PFSK-1 (cell line): Measurements from ENCODE around the gene DNAH8.

Experiments
- FOXP2 ChIP-seq: optimal IDR thresholded peaks from 2 replicates; pipeline ENCODE3; 2011; ENCODE audit warnings: borderline replicate concordance, control low read depth, inconsistent platforms; ENCODE audit not compliant: insufficient read depth; ENCODE audit errors: extremely low read length, extremely low read depth
- POLR2AphosphoS5 ChIP-seq: IDR thresholded peaks from 2 replicates; pipeline ENCODE4 v1.6.1; 2012; ENCODE audit warnings: low read depth, mild to moderate bottlenecking, control low read depth, low read length, moderate library complexity
- SIN3A ChIP-seq: IDR thresholded peaks from 2 replicates; pipeline ENCODE4 v1.6.1; 2012; ENCODE audit warnings: mild to moderate bottlenecking, low read length, moderate library complexity, borderline replicate concordance; ENCODE audit not compliant: insufficient read depth
- TAF1 ChIP-seq: IDR thresholded peaks from 2 replicates; pipeline ENCODE4 v1.6.1; 2012; ENCODE audit warnings: low read length, control low read depth, borderline replicate concordance; ENCODE audit not compliant: insufficient read depth
- TF ChIP-seq, protein P1 (sequence below), 2 experiments: IDR thresholded peaks; 2 replicates each; pipeline versions ENCODE4 v1.6.1 to v1.8.0; 2011 to 2012; ENCODE audit warnings: low read depth in 2 of 2, low read length in 2 of 2, control low read depth in 1 of 2, inconsistent platforms in 1 of 2, mild to moderate bottlenecking in 1 of 2, moderate library complexity in 1 of 2; ENCODE audit not compliant: insufficient read depth in 1 of 2

Gene DNAH8

DNA sequence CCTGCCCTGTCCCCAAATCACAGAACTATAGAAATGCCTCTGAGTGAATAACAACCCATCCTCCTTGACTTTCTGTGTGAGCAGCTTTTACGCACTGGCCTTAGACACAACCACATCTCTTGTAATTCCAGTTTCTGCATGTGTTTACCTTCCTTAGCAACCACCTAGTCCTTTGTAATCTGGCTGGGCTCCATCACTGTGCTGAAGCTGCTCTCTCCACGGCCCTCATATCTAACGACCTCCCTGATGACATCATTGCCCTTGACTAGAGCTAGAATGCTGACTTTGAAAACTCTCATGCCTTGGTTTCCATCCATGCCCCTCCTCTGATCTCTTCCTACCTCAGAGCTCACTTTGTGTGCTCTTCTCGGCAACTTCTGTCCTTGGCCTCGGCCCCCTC is 303.0 kb downstream of the DNAH8 start:
- TF ChIP-seq, protein P1, sequence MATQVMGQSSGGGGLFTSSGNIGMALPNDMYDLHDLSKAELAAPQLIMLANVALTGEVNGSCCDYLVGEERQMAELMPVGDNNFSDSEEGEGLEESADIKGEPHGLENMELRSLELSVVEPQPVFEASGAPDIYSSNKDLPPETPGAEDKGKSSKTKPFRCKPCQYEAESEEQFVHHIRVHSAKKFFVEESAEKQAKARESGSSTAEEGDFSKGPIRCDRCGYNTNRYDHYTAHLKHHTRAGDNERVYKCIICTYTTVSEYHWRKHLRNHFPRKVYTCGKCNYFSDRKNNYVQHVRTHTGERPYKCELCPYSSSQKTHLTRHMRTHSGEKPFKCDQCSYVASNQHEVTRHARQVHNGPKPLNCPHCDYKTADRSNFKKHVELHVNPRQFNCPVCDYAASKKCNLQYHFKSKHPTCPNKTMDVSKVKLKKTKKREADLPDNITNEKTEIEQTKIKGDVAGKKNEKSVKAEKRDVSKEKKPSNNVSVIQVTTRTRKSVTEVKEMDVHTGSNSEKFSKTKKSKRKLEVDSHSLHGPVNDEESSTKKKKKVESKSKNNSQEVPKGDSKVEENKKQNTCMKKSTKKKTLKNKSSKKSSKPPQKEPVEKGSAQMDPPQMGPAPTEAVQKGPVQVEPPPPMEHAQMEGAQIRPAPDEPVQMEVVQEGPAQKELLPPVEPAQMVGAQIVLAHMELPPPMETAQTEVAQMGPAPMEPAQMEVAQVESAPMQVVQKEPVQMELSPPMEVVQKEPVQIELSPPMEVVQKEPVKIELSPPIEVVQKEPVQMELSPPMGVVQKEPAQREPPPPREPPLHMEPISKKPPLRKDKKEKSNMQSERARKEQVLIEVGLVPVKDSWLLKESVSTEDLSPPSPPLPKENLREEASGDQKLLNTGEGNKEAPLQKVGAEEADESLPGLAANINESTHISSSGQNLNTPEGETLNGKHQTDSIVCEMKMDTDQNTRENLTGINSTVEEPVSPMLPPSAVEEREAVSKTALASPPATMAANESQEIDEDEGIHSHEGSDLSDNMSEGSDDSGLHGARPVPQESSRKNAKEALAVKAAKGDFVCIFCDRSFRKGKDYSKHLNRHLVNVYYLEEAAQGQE (IDR thresholded peaks at IDR 0.05; ENCODE audit: insufficient read depth in 1 of 2, low read depth in 2 of 2, low read length in 2 of 2): no peak
- TF ChIP-seq TAF1 (no peak), POLR2AphosphoS5 (no peak), FOXP2 (no peak), SIN3A (no peak)

DNA sequence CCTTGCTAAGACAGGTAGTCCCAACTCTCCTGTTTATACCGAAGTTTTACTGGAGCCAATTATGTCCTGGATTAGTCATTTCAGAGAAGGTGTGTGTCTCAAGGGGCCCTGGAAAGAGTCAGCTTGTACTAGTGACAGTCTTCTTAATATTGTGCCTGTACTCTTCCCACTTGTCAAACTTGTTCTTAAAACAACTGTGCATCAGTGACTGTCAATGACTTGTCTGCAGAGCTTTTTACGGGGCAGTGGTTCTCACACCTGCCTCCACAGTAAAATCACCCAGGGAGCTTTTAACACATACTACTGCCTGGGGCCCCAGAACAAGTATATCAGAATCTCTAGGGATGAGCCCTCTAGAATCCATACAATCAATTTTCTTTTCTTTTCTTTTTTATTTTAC is 305.0 kb downstream of the DNAH8 start:
- TF ChIP-seq TAF1 (no peak), SIN3A (no peak), FOXP2 (no peak), POLR2AphosphoS5 (no peak)
- TF ChIP-seq, protein P1 (IDR thresholded peaks at IDR 0.05; ENCODE audit: insufficient read depth in 1 of 2, low read depth in 2 of 2, low read length in 2 of 2): no peak

DNA sequence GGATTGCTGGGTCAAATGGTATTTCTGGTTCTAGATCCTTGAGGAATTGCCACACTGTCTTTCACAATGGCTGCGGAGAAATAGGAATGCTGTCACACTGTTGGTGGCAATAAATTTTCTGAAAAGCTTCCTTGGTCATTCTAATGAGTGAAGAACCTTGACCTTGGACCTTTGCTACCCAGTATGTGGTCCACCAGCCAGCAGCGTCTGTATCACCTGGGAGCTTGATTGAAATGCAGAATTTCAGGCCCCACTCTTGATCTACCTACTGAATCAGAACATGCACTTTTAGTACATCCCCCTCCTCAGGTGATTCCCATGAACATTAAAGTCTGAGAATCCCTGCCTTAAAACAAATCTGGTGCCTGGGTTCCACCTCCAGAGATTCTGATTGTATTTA is 305.9 kb downstream of the DNAH8 start:
- no peak for TF ChIP-seq TAF1
- no peak for TF ChIP-seq POLR2AphosphoS5
- no peak for TF ChIP-seq FOXP2
- no peak for TF ChIP-seq SIN3A
- TF ChIP-seq, protein P1 (IDR thresholded peaks at IDR 0.05; ENCODE audit: insufficient read depth in 1 of 2, low read depth in 2 of 2, low read length in 2 of 2): no peak

DNA sequence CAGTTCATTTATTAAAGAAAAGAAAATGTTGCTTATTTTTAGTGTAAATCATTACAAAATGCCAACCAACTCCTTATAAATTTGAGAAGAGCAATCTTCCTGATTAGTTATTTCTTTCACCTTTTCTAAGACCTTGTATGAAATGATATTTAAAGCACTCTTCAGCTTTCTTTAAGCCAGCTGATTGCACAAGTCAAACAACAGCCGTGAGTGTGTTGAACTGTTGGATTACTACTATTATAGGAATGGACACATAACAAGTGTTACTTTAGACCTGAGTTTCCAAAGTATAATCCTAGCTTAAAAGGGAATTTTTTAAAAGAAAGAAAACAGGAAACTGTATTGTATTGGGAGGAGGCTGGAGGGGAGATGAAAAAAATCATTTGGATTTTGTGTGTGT is 306.7 kb downstream of the DNAH8 start:
- TF ChIP-seq POLR2AphosphoS5: no peak
- TF ChIP-seq, protein P1 (IDR thresholded peaks at IDR 0.05; ENCODE audit: insufficient read depth in 1 of 2, low read depth in 2 of 2, low read length in 2 of 2): no peak
- TF ChIP-seq SIN3A: no peak
- no peak for TF ChIP-seq TAF1
- no peak for TF ChIP-seq FOXP2

DNA sequence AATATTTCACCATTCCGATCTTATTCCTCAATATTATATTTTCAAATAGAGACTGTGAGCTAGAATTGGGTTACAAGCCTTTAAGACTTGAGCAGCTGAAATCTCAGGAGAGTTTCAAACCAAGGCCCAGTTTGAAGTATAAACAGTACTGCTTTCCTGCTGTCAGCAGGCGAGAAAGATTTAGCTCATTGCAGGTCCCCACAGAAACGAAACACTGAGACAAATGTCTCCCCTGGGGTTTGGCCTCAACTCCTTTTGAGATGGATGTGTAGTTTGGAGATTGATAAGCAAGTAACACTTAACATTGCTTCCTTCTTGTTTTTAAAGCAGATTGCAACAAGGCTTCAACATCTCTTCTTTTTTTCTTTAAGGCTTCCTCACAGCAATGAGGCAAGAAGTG is 311.1 kb downstream of the DNAH8 start:
- TF ChIP-seq POLR2AphosphoS5 (no peak), TAF1 (no peak), FOXP2 (no peak), SIN3A (no peak)
- TF ChIP-seq, protein P1 (IDR thresholded peaks at IDR 0.05; ENCODE audit: insufficient read depth in 1 of 2, low read depth in 2 of 2, low read length in 2 of 2): no peak
